ENCODE results near the gene SLC30A4. TPM values are rescaled to one million over a fixed set of nuclear protein-coding genes. Genes with fewer than 3 reads are reported as not detected.

SLC30A4 gene
- total RNA-seq, 1 donor from 2014 or later: 2.1 TPM

DNA sequence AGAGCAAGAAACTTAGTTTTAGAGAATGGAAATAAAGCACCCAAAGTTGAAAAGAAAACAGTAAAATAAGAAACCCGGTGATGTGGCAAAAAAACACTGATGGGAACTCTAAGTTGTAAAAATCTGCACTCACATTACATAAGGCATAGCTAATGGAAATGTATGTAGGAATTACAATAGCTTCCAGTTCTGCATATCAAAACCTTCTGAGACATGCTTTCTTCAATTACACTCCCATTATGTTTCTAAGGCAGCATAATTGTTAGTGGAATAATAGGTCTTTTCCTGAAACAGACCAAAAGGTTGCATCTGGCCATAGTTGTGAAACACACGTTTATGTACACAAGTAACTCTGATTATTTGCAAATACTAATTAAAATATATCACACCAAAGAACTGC, 41.4 kb downstream of the SLC30A4 start:
- TF ChIP-seq, protein P1, sequence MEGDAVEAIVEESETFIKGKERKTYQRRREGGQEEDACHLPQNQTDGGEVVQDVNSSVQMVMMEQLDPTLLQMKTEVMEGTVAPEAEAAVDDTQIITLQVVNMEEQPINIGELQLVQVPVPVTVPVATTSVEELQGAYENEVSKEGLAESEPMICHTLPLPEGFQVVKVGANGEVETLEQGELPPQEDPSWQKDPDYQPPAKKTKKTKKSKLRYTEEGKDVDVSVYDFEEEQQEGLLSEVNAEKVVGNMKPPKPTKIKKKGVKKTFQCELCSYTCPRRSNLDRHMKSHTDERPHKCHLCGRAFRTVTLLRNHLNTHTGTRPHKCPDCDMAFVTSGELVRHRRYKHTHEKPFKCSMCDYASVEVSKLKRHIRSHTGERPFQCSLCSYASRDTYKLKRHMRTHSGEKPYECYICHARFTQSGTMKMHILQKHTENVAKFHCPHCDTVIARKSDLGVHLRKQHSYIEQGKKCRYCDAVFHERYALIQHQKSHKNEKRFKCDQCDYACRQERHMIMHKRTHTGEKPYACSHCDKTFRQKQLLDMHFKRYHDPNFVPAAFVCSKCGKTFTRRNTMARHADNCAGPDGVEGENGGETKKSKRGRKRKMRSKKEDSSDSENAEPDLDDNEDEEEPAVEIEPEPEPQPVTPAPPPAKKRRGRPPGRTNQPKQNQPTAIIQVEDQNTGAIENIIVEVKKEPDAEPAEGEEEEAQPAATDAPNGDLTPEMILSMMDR (conservative IDR thresholded peaks at IDR 0.05; ENCODE audit: low read depth, low read length): no peak
- H3K4me3 ChIP-seq (ENCODE audit: low read depth, low read length): no peak overlapping the region
- DNase-seq (ENCODE audit: low read depth): no peak

- H3K4me3 ChIP-seq (ENCODE audit: low read depth, low read length): no peak overlapping the region
- DNase-seq (ENCODE audit: low read depth): no peak
- TF ChIP-seq, protein P1 (conservative IDR thresholded peaks at IDR 0.05; ENCODE audit: low read depth, low read length): no peak
Observed at GRCh38 chr15:45476410-45476809, 46.1 kb downstream of the SLC30A4 start.

- no peak overlapping the region for H3K4me3 ChIP-seq (ENCODE audit: low read depth, low read length)
- TF ChIP-seq, protein P1 (conservative IDR thresholded peaks at IDR 0.05; ENCODE audit: low read depth, low read length): no peak
- no peak for DNase-seq (ENCODE audit: low read depth)
Observed at GRCh38 chr15:45474799-45475198, 47.8 kb downstream of the SLC30A4 start.

- no peak for DNase-seq (ENCODE audit: low read depth)
- TF ChIP-seq, protein P1 (conservative IDR thresholded peaks at IDR 0.05; ENCODE audit: low read depth, low read length): no peak
- H3K4me3 ChIP-seq (ENCODE audit: low read depth, low read length): no peak overlapping the region
Observed at GRCh38 chr15:45473068-45473467, 49.5 kb downstream of the SLC30A4 start.

- no peak overlapping the region for H3K4me3 ChIP-seq (ENCODE audit: low read depth, low read length)
- TF ChIP-seq, protein P1 (conservative IDR thresholded peaks at IDR 0.05; ENCODE audit: low read depth, low read length): no peak
- no peak for DNase-seq (ENCODE audit: low read depth)
Observed at GRCh38 chr15:45471151-45471550, 51.4 kb downstream of the SLC30A4 start.

DNA sequence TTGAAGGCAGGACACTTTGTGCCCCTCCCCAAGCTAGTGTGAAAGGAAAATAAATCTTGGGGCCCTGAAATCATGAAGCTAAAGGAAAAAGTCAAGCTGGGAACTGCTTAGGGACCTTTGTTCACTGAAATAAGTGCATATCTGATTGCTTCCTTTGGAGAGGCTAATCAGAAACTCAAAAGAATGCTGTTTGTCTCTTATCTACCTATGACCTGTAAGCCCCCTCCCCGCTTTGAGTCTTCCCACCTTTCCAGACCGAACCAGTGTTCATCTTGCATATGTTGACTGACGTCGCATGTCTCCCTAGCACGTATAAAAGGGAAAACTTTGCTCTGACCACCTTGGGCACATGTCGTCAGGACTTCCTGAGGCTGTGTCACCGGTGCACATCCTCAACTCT, 53.1 kb downstream of the SLC30A4 start:
- no peak for DNase-seq (ENCODE audit: low read depth)
- no peak overlapping the region for H3K4me3 ChIP-seq (ENCODE audit: low read depth, low read length)
- TF ChIP-seq, protein P1 (conservative IDR thresholded peaks at IDR 0.05; ENCODE audit: low read depth, low read length): no peak

DNA sequence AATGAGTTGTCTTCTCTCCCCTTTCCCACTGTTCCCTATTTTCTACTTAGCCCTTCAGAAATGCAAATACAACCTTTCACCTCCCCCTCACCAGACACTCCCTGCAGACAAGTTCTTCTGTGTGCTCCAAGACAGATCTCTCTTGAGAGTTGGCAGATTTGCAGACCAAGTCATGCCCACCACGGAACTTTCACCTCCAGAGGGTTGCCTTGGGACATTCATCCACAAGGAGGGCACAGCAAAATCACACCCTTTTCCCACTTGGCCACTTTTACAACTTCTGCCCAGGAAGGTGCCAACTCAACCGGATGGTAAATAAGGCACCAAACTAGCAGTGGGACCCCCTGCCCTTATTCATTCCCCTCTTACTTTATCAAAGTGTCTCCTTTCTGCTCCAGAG, 53.5 kb downstream of the SLC30A4 start:
- no peak for DNase-seq (ENCODE audit: low read depth)
- H3K4me3 ChIP-seq (ENCODE audit: low read depth, low read length): no peak overlapping the region
- TF ChIP-seq, protein P1 (conservative IDR thresholded peaks at IDR 0.05; ENCODE audit: low read depth, low read length): no peak

All from epithelial cell of proximal tubule (primary cell).